Pancreas (tissue), 10 donors: ENCODE results near the gene TTC4. TPM values are rescaled to one million over a fixed set of nuclear protein-coding genes. Genes with fewer than 3 reads are reported as not detected.

Experiments
- ATAC-seq, 4 donors: fragments of 200-7000 bp; cut with Tn5 transposase; one replicate each; pipeline versions ENCODE4 v1.8.0 to v1.9.1; 2020; ENCODE audit warnings: mild to moderate bottlenecking in 4 of 4, moderate library complexity in 4 of 4
- DNase-seq, 6 donors: peaks; one replicate each; pipeline ENCODE4 v3.0.0-alpha.2; 2020
- FAIRE-seq: peaks from 2 replicates; lab custom pipeline; 2012; peaks lifted over from hg19 to GRCh38; lab: Jason Lieb, UNC
- H3K27ac ChIP-seq, 4 donors: fragments of 200-600 bp; sonication (generic); 1 replicate in 3 of 4; 2 replicates in 1 of 4; pipeline versions ENCODE4 v1.5.0 to v1.8.0; 2020
- H3K27me3 ChIP-seq, 4 donors: fragments of 200-600 bp; one replicate each; pipeline ENCODE4 v1.8.0; 2021
- H3K36me3 ChIP-seq, 3 donors: fragments of 200-600 bp; sonication (generic) in 1 of 3; one replicate each; pipeline versions ENCODE4 v1.5.0 to v1.8.0; 2020 to 2021
- H3K4me1 ChIP-seq, 3 donors: fragments of 200-600 bp; one replicate each; pipeline ENCODE4 v1.8.0; 2021
- H3K4me3 ChIP-seq, 4 donors: fragments of 200-600 bp; sonication (generic) in 2 of 4; one replicate each; pipeline versions ENCODE4 v1.5.0 to v1.8.0; 2020 to 2021
- H3K9me3 ChIP-seq, 4 donors: fragments of 200-600 bp; one replicate each; pipeline ENCODE4 v1.8.0; 2021
- CTCF ChIP-seq, 4 donors: fragments of 200-600 bp; sonication (generic) in 3 of 4; IDR thresholded peaks; one replicate each; pipeline versions ENCODE4 v1.5.0 to v1.8.0; 2021; ENCODE audit warnings: antibody characterized with exemption in 4 of 4
- whole genome bisulfite sequencing, 2 donors: extraction: QIAGEN DNeasy Blood & Tissue Kit; methylation state at CpG; one replicate each; pipeline ENCODE4 v1.1.7; 2013; 5-methylcytosine and 5-hydroxymethylcytosine counted together
- intact Hi-C, 3 donors: fragments of 100-400 bp; cut with DNase I; formaldehyde crosslinking; loops; one replicate each; pipeline versions ENCODE4 v1.11.1 to v1.14.2; 2022
- polyA plus RNA-seq, 2 donors: library from polyadenylated mRNA; stranded (reverse); fragments of 200-250 nt; gene quantifications; one replicate each; pipeline ENCODE4 v1.2.3, GENCODE V29; 2013
- total RNA-seq, 6 donors: library from RNA; stranded (reverse); fragmentation: NEBNext Ultra II Directional in 4 of 6; extraction: Animal tissue kit (Norgen Biotek cat#: 25700) in 4 of 6; gene quantifications; one replicate each; pipeline versions ENCODE4 v1.2.1 to v1.2.4, GENCODE V29; 2021 to 2023
- donor health status: healthy with polysubstance abuse.
- donor health status: DM: no; HTN: no; CAD: no; lungs with moderate emphysema.
- donor health status: DM: no; HTN: no; CAD: no.
- donor health status: control.
- donor health status: control.
- donor health status: Bipolar disorder and iron deficiency.
- donor health status: DM: yes; HTN: yes; CAD: no.
- donor health status: DM: no; HTN: no; CAD: no.
- donor health status: DM: no; HTN: no; CAD: no.
- donor health status: DM: yes; HTN: yes; CAD: no.

Gene TTC4
- total and polyA plus RNA-seq, 8 donors: 4.5 to 14.4 (median 7.3) TPM

- FAIRE-seq: no peak
- no peak for DNase-seq
- intact Hi-C loops: no loop called here
- no peak for ATAC-seq
- no peak overlapping the region for H3K4me3 ChIP-seq
- no peak overlapping the region for H3K27ac ChIP-seq
- WGBS, 2 donors: 93 to 100% methylated on average over 1 of the region's 1 CpG
- no peaks in the 10 kb centered on the region for H3K27me3 ChIP-seq
- H3K9me3 ChIP-seq: no peaks in the 10 kb centered on the region
- H3K4me1 ChIP-seq: no peaks in the 10 kb centered on the region
- no peak for TF ChIP-seq CTCF (IDR thresholded peaks at IDR 0.05)
- peaks cover 3 to 38% (median 14%) of the 10 kb centered on the region in 3 donors for H3K36me3 ChIP-seq
Measured at GRCh38 chr1:54724771-54725170, 9.1 kb downstream of the TTC4 start.

GRCh38 chr1:54728027-54728426 lies 12.4 kb downstream of the TTC4 start:
- ATAC-seq: no peak
- intact Hi-C loops: no loop called here

DNA sequence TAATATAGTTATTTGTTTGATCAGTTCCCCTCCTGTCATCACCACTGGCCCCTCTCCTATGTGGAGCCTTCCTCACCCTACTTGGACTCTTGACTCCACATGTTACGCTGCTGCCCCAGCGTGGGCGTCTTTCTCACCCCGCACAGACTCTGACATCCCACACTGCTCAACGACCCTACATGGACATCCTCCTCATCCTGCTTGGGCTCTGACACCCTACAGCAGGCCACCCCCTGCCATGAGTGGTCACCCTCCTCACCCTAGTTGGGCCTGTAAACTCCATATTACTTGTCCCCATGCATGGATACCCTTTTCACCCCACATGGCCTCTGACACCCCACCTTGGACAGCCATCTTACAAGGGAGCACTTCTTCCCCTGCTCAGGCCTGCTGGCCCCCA lies 21.0 kb downstream of the TTC4 start:
- Histone ChIP-seq H3K4me1 (no peaks in the 10 kb centered on the region), H3K27me3 (no peaks in the 10 kb centered on the region), H3K36me3 (peaks cover 0 to 45% (median 18%) of the 10 kb centered on the region in 3 donors), H3K9me3 (no peaks in the 10 kb centered on the region), H3K27ac (no peak overlapping the region), H3K4me3 (no peak overlapping the region)
- FAIRE-seq: no peak
- DNase-seq: no peak
- no peak for TF ChIP-seq CTCF (IDR thresholded peaks at IDR 0.05)
- intact Hi-C loops: no loop called here
- 89 to 91% methylated on average over 5 of the region's 5 CpGs for WGBS, 2 donors
- no peak for ATAC-seq

More at GRCh38 chr1:54728027-54728426, 12.4 kb downstream of the TTC4 start:
- H3K9me3 ChIP-seq: no peaks in the 10 kb centered on the region
- H3K36me3 ChIP-seq: peaks cover 3 to 40% (median 6%) of the 10 kb centered on the region in 3 donors
- H3K4me3 ChIP-seq: no peak overlapping the region
- 78 to 88% methylated on average over 3 of the region's 3 CpGs for WGBS, 2 donors
- H3K27ac ChIP-seq: no peak overlapping the region
- FAIRE-seq (no peak), DNase-seq (no peak)
- no peaks in the 10 kb centered on the region for H3K27me3 ChIP-seq
- TF ChIP-seq CTCF (IDR thresholded peaks at IDR 0.05): no peak
- no peaks in the 10 kb centered on the region for H3K4me1 ChIP-seq

DNA sequence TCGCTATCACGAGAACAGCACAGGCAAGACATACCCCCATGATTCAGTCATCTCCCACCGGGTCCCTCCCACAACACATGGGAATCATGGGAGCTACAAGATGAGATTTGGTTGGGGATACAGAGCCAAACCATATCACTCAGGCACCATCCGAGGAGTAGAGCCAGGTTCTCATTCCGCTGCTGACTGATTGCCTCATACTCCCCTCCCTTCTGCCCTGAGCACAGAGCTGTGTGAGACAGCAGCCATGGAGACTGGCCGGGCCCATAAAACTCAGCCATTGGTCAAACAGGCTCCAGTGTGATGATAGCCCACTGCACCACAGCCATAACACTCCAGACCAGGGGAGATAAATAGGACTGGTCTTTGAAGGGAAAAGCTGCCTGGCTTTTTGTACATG lies 22.6 kb downstream of the TTC4 start:
- no peaks in the 10 kb centered on the region for H3K27me3 ChIP-seq
- H3K4me3 ChIP-seq: no peak overlapping the region
- no peaks in the 10 kb centered on the region for H3K4me1 ChIP-seq
- TF ChIP-seq CTCF (IDR thresholded peaks at IDR 0.05): no peak
- WGBS, 2 donors: 94% methylated on average over 6 of the region's 6 CpGs
- DNase-seq (no peak), FAIRE-seq (no peak), ATAC-seq (no peak)
- intact Hi-C loops: no loop called here
- H3K9me3 ChIP-seq: no peaks in the 10 kb centered on the region
- H3K27ac ChIP-seq: no peak overlapping the region
- H3K36me3 ChIP-seq: peaks cover 2 to 38% (median 22%) of the 10 kb centered on the region in 3 donors

DNA sequence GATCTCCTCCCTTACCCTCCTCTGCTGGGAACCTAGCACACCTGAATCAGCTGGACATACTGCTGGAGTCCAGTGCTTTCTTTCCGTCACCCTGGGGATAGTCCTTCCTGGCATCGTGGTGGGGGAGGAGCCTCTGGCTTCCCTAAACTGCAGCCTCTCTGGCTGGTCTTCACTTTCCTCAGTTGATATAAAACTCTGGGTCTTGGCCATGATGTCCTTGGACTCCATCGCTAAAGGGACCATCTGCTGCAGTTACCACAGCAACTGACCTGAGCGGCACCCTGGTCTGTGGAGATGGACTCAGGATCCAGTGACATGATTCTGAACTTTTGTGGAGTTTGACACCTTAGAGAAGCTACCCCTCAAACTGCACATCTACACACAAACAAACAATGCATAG lies 25.9 kb downstream of the TTC4 start:
- H3K4me3 ChIP-seq: no peak overlapping the region
- no peak for DNase-seq
- no peak for ATAC-seq
- no peaks in the 10 kb centered on the region for H3K9me3 ChIP-seq
- no peak overlapping the region for H3K27ac ChIP-seq
- TF ChIP-seq CTCF (IDR thresholded peaks at IDR 0.05): no peak
- intact Hi-C loops: no loop called here
- FAIRE-seq: no peak
- H3K4me1 ChIP-seq: no peaks in the 10 kb centered on the region
- no peaks in the 10 kb centered on the region for H3K27me3 ChIP-seq
- peaks cover 2 to 29% (median 22%) of the 10 kb centered on the region in 3 donors for H3K36me3 ChIP-seq
- 76 to 80% methylated on average over 4 of the region's 4 CpGs for WGBS, 2 donors
